Liver (tissue), 9 donors: Measurements from ENCODE around the gene FNDC1. TPM values are rescaled to one million over a fixed set of nuclear protein-coding genes. Genes with fewer than 3 reads are reported as not detected.

ENCODE experiments used
- DNase-seq: peaks from one replicate; pipeline ENCODE4 v3.0.0-alpha.2; 2017; ENCODE audit warnings: low spot score
- H3K27ac ChIP-seq, 2 donors: one replicate each; pipeline ENCODE4 v1.7.0; 2013; ENCODE audit warnings: inconsistent platforms in 2 of 2, low read length in 2 of 2, control low read depth in 1 of 2, low read depth in 1 of 2, mild to moderate bottlenecking in 1 of 2
- H3K27me3 ChIP-seq, 4 donors: one replicate each; pipeline versions ENCODE4 v1.6.1 to v1.7.0; 2013; ENCODE audit warnings: low read length in 3 of 4, inconsistent platforms in 1 of 4, mild to moderate bottlenecking in 1 of 4, moderate library complexity in 1 of 4; ENCODE audit not compliant: control insufficient read depth in 4 of 4, insufficient read depth in 4 of 4
- H3K36me3 ChIP-seq, 4 donors: one replicate each; pipeline versions ENCODE4 v1.6.1 to v1.7.0; 2013; ENCODE audit warnings: low read length in 3 of 4, mild to moderate bottlenecking in 3 of 4, low read depth in 1 of 4, moderate library complexity in 1 of 4; ENCODE audit not compliant: control insufficient read depth in 4 of 4, insufficient read depth in 3 of 4
- H3K4me1 ChIP-seq, 4 donors: one replicate each; pipeline versions ENCODE4 v1.6.1 to v1.7.0; 2013; ENCODE audit warnings: low read length in 3 of 4, mild to moderate bottlenecking in 3 of 4, moderate library complexity in 1 of 4; ENCODE audit not compliant: control insufficient read depth in 4 of 4, insufficient read depth in 4 of 4
- H3K4me3 ChIP-seq, 3 donors: one replicate each; pipeline versions ENCODE4 v1.6.1 to v1.7.0; 2013; ENCODE audit warnings: low read length in 3 of 3, control low read depth in 1 of 3, low read depth in 1 of 3, mild to moderate bottlenecking in 1 of 3
- H3K9ac ChIP-seq, 2 donors: one replicate each; pipeline ENCODE4 v1.7.0; 2013; ENCODE audit warnings: low read length in 2 of 2, mild to moderate bottlenecking in 2 of 2, moderate library complexity in 2 of 2, control low read depth in 1 of 2, low read depth in 1 of 2
- H3K9me3 ChIP-seq, 4 donors: one replicate each; pipeline versions ENCODE4 v1.6.1 to v1.7.0; 2013; ENCODE audit warnings: low read length in 3 of 4; ENCODE audit not compliant: control insufficient read depth in 4 of 4
- ATF3 ChIP-seq: IDR thresholded peaks from 2 replicates; pipeline ENCODE4 v1.6.1; 2016; ENCODE audit warnings: antibody characterized with exemption
- EGR1 ChIP-seq, 2 donors: IDR thresholded peaks; 2 replicates each; pipeline ENCODE4 v1.6.1; 2016 to 2018; ENCODE audit warnings: antibody characterized with exemption in 2 of 2, low read depth in 2 of 2
- FOXA1 ChIP-seq: IDR thresholded peaks from 2 replicates; pipeline ENCODE4 v1.6.1; 2016; ENCODE audit warnings: antibody characterized with exemption
- FOXA2 ChIP-seq: IDR thresholded peaks from 2 replicates; pipeline ENCODE4 v1.6.1; 2016; ENCODE audit warnings: antibody characterized with exemption
- GABPA ChIP-seq, 2 donors: IDR thresholded peaks in 1 of 2; conservative IDR thresholded peaks in 1 of 2; 2 replicates each; pipeline ENCODE4 v1.6.1; 2016; ENCODE audit warnings: antibody characterized with exemption in 2 of 2, mild to moderate bottlenecking in 1 of 2, moderate library complexity in 1 of 2
- HNF4A ChIP-seq, 2 donors: conservative IDR thresholded peaks; 2 replicates each; pipeline ENCODE4 v1.6.1; 2016; ENCODE audit warnings: antibody characterized with exemption in 2 of 2, mild to moderate bottlenecking in 2 of 2
- HNF4G ChIP-seq: IDR thresholded peaks from 2 replicates; pipeline ENCODE4 v1.6.1; 2016; ENCODE audit warnings: antibody characterized with exemption
- JUND ChIP-seq, 2 donors: IDR thresholded peaks; 2 replicates each; pipeline ENCODE4 v1.6.1; 2016; ENCODE audit warnings: antibody characterized with exemption in 2 of 2
- MAX ChIP-seq: IDR thresholded peaks from 2 replicates; pipeline ENCODE4 v1.6.1; 2016; ENCODE audit warnings: antibody characterized with exemption
- NR2F2 ChIP-seq: IDR thresholded peaks from 2 replicates; pipeline ENCODE4 v1.6.1; 2016; ENCODE audit warnings: antibody characterized with exemption
- RAD21 ChIP-seq, 2 donors: IDR thresholded peaks; 2 replicates each; pipeline ENCODE4 v1.6.1; 2016; ENCODE audit warnings: antibody characterized with exemption in 2 of 2, mild to moderate bottlenecking in 2 of 2
- REST ChIP-seq: IDR thresholded peaks from 2 replicates; pipeline ENCODE4 v1.6.1; 2016; ENCODE audit warnings: antibody characterized with exemption, mild to moderate bottlenecking
- RXRA ChIP-seq, 2 donors: IDR thresholded peaks; 2 replicates each; pipeline ENCODE4 v1.6.1; 2017 to 2018; ENCODE audit warnings: antibody characterized with exemption in 2 of 2, mild to moderate bottlenecking in 1 of 2
- SP1 ChIP-seq: IDR thresholded peaks from 2 replicates; pipeline ENCODE4 v1.6.1; 2018; ENCODE audit warnings: antibody characterized with exemption, mild to moderate bottlenecking
- TAF1 ChIP-seq: conservative IDR thresholded peaks from 2 replicates; pipeline ENCODE4 v1.6.1; 2016; ENCODE audit warnings: antibody characterized with exemption, mild to moderate bottlenecking
- YY1 ChIP-seq: IDR thresholded peaks from 2 replicates; pipeline ENCODE4 v1.6.1; 2016; ENCODE audit warnings: antibody characterized with exemption, mild to moderate bottlenecking
- ZBTB33 ChIP-seq: IDR thresholded peaks from 2 replicates; pipeline ENCODE4 v1.6.1; 2016; ENCODE audit warnings: antibody characterized with exemption
- WGBS: extraction: QIAGEN DNeasy Blood & Tissue Kit; methylation state at CpG from one replicate; pipeline ENCODE4 v1.1.7; 2013; 5-methylcytosine and 5-hydroxymethylcytosine counted together
- polyA plus RNA-seq, 2 donors: library from polyadenylated mRNA; stranded (reverse) in 1 of 2; unstranded in 1 of 2; fragments of 200-250 nt in 1 of 2; fragments of >200 nt in 1 of 2; fragmentation: Nextera tagmentation in 1 of 2; extraction: Ambion mirVana in 1 of 2; gene quantifications; one replicate each; pipeline versions ENCODE4 v1.2.1 to v1.2.3, GENCODE V29; 2013 to 2015
- total RNA-seq, 2 donors: library from RNA; depleted of rRNA; stranded (reverse); fragments of >200 nt; gene quantifications; one replicate each; pipeline ENCODE4 v1.2.3, GENCODE V29; 2014
- donor health status: healthy.
- donor health status: healthy.
- donor health status: healthy.
- donor health status: healthy.
- donor health status: healthy.

The FNDC1 gene
- total and polyA plus RNA-seq, 4 donors = 0.10 to 0.47 (median 0.17) TPM; not detected in 1

GRCh38 chr6:159194421-159194820 is 25.2 kb downstream of the FNDC1 start:
- H3K4me1 ChIP-seq = no peaks in the 10 kb centered on the region
- H3K9ac ChIP-seq = no peak overlapping the region
- WGBS = 82% methylated on average over 4 of the region's 4 CpGs
- H3K9me3 ChIP-seq = no peaks in the 10 kb centered on the region
- no peak for TF ChIP-seq ATF3
- TF ChIP-seq YY1 = no peak
- TF ChIP-seq GABPA (IDR thresholded peaks at IDR 0.05 in 1 of 2, conservative IDR thresholded peaks at IDR 0.05 in 1 of 2) = no peak
- TF ChIP-seq SP1 = no peak
- TF ChIP-seq REST = no peak
- TF ChIP-seq RXRA (IDR thresholded peaks at IDR 0.05) = no peak
- TF ChIP-seq ZBTB33 = no peak
- no peak for TF ChIP-seq RAD21 (IDR thresholded peaks at IDR 0.05)
- no peak for TF ChIP-seq TAF1
- no peaks in the 10 kb centered on the region for H3K36me3 ChIP-seq
- no peak overlapping the region for H3K27ac ChIP-seq
- H3K27me3 ChIP-seq = no peaks in the 10 kb centered on the region
- DNase-seq = no peak
- H3K4me3 ChIP-seq = no peak overlapping the region

- no peak for TF ChIP-seq GABPA (IDR thresholded peaks at IDR 0.05 in 1 of 2, conservative IDR thresholded peaks at IDR 0.05 in 1 of 2)
- TF ChIP-seq HNF4G = no peak
- no peak for TF ChIP-seq REST
- TF ChIP-seq NR2F2 = no peak
- TF ChIP-seq FOXA1 = no peak
- TF ChIP-seq RXRA (IDR thresholded peaks at IDR 0.05) = no peak
- no peak for TF ChIP-seq YY1
- no peak for TF ChIP-seq HNF4A (conservative IDR thresholded peaks at IDR 0.05)
- no peak for TF ChIP-seq SP1
- TF ChIP-seq FOXA2 = no peak
- no peak for TF ChIP-seq MAX
- TF ChIP-seq TAF1 = no peak
- TF ChIP-seq ZBTB33 = no peak
- TF ChIP-seq JUND (IDR thresholded peaks at IDR 0.05) = no peak
- TF ChIP-seq ATF3 = no peak
- TF ChIP-seq EGR1 (IDR thresholded peaks at IDR 0.05; ENCODE audit: low read depth in 2 of 2) = no peak
- no peak overlapping the region for H3K9ac ChIP-seq
- no peak for DNase-seq
- H3K4me3 ChIP-seq = no peak overlapping the region
- H3K4me1 ChIP-seq = no peaks in the 10 kb centered on the region
- 65% methylated on average over 2 of the region's 2 CpGs for WGBS
- no peak overlapping the region for H3K27ac ChIP-seq
- no peaks in the 10 kb centered on the region for H3K36me3 ChIP-seq
- H3K9me3 ChIP-seq = no peaks in the 10 kb centered on the region
- H3K27me3 ChIP-seq = no peaks in the 10 kb centered on the region
These were observed 27.3 kb downstream of the FNDC1 start for GRCh38 chr6:159196430-159196975.
